Measurements from ENCODE around the gene CRHR1. TPM values are rescaled to one million over a fixed set of nuclear protein-coding genes. Genes with fewer than 3 reads are reported as not detected.

CRHR1 gene
- total and polyA plus RNA-seq, 4 experiments from 2014 or later, result not detected

DNA sequence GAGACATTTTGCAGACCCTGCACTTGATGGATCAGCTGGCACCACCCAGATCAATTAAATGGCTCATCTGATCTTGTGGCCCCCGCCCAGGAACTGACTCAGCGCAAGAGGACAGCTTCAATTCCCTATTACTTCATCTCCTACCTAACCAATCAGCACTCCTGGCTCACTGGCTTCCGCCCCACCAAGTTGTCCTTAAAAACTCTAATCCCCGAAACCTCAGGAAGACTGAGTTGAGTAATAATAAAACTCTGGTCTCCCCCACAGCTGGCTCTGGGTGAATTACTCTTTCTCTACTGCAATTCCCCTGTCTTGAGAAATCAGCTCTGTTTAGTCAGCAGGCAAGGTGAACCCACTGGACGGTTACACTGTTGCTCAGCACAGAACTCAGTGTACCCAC is 84.2 kb downstream of the CRHR1 start:
- Mint-ChIP-seq H3K4me1 (peaks cover 2 to 5% (median 3%) of the 10 kb centered on the region in 4 donors), H3K36me3 (no peaks in the 10 kb centered on the region), H3K4me3 (no peak overlapping the region), H3K9me3 (no peaks in the 10 kb centered on the region), H3K27ac (no peak overlapping the region), H3K27me3 (peaks cover 4 to 25% of the 10 kb centered on the region in 2 donors)
- peaks cover 8% of the 10 kb centered on the region for H3K4me1 ChIP-seq (ENCODE audit: insufficient read depth, low read length)
- H3K9me3 ChIP-seq (ENCODE audit: control insufficient read depth in 1 of 2, low read length in 2 of 2), result no peaks in the 10 kb centered on the region
- CTCF ChIA-PET (ENCODE audit: partially characterized antibody), result no interaction called here
- H3K4me3 ChIP-seq (ENCODE audit: low read length in 2 of 2), result no peak overlapping the region
- no peaks in the 10 kb centered on the region for H3K36me3 ChIP-seq (ENCODE audit: insufficient read depth, low read length)
- no peak overlapping the region for H3K27ac ChIP-seq (ENCODE audit: low read depth, low read length)
- peaks cover 4% of the 10 kb centered on the region for H3K27me3 ChIP-seq (ENCODE audit: insufficient read depth, low read length)
- intact Hi-C loops (cut with micrococcal nuclease), result no loop called here
- no peak for DNase-seq
- POLR2A ChIA-PET (ENCODE audit: partially characterized antibody), result no interaction called here

DNA sequence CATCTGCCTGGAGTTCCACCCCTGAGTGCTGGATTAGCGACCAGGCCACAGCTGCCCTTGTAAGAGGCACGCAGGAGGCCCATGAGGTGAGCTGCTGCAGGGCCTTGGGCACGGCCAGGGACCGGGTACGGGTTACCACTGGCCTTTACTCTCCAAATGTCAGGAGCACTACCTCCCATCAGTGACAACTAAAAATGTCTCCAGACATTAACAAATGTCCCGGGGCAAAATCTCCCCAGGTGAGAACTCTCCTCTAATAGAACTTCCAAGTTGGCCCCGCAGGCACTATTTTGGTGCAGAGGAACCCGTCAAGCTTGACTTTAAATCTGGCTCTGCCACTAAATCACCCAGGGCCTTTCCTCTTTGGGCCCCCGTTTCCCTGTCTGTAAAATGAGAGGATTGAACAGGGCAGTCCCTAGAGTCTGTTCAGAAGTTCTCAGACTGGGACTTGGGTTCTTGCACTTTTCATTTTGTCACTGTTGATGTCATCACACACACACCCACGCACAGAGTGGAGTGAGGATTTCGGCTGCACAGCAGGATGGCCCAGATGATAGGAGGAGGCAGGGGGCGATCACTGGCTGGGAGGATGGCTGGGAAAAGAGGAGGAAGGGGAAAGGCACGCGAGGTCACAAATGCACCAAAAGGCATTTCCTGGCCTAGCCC is 85.7 kb downstream of the CRHR1 start:
- peak overlapping the region in 2 of 7 donors; percentile 33 to 54 for H3K27ac Mint-ChIP-seq

DNA sequence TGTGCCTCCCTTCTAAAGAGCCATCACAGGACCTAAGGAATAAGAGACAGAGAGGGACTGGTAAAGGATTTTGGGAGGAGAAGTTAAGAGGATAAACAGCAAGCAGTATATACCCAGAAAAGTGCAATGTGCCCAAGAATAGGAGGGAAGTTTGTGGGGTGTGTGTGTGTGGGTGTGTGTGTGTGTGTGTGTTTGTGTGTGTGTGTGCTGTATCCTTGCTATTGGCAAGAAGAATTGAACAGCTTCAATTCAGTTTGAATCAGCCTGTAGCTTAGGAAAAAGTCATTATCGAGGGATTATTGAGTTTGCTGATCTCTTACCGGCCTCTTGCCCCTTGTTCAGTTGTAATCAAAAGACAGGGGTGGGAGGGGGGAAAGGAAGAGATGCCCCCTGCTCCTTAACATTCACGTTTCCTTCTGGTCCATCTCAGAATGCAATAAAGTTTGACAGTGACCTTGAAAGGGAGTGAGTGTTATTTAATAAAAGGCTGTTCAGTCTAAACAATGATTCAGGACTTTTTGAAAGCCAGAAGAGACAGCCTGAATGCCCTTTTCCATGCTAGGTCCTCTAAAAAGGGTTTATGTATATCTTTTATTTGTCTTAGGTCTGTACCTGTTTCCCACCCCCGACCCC is 86.3 kb downstream of the CRHR1 start:
- intact Hi-C loops (cut with micrococcal nuclease), result no loop called here
- DNase-seq, result no peak
- Histone ChIP-seq H3K4me3 (ENCODE audit: low read length in 2 of 2) (no peak overlapping the region), H3K27ac (ENCODE audit: low read depth, low read length) (no peak overlapping the region), H3K9me3 (ENCODE audit: control insufficient read depth in 1 of 2, low read length in 2 of 2) (no peaks in the 10 kb centered on the region), H3K4me1 (ENCODE audit: insufficient read depth, low read length) (peaks cover 16% of the 10 kb centered on the region), H3K36me3 (ENCODE audit: insufficient read depth, low read length) (no peaks in the 10 kb centered on the region), H3K27me3 (ENCODE audit: insufficient read depth, low read length) (no peaks in the 10 kb centered on the region)
- POLR2A ChIA-PET (ENCODE audit: partially characterized antibody), result no interaction called here
- H3K9me3 Mint-ChIP-seq, result no peaks in the 10 kb centered on the region
- no peak overlapping the region for H3K4me3 Mint-ChIP-seq
- peak overlapping the region in 2 of 7 donors; percentile 54 to 63 for H3K27ac Mint-ChIP-seq
- H3K27me3 Mint-ChIP-seq, result peaks cover 3 to 10% of the 10 kb centered on the region in 2 donors
- no peaks in the 10 kb centered on the region for H3K36me3 Mint-ChIP-seq
- CTCF ChIA-PET (ENCODE audit: partially characterized antibody), result interaction anchor here (0.8 to 1.5 kb wide), 2 partner anchors 19 to 20 kb away, joined by 3 to 4 read pairs; no protein-coding TSS in a partner anchor
- H3K4me1 Mint-ChIP-seq, result peaks cover 8 to 12% (median 9%) of the 10 kb centered on the region in 4 donors

More for the DNA sequence above, 85.7 kb downstream of the CRHR1 start:
- ChIA-PET CTCF (ENCODE audit: partially characterized antibody) (no interaction called here), POLR2A (ENCODE audit: partially characterized antibody) (no interaction called here)
- no peaks in the 10 kb centered on the region for H3K9me3 Mint-ChIP-seq
- no peaks in the 10 kb centered on the region for H3K36me3 Mint-ChIP-seq
- Histone ChIP-seq H3K27me3 (ENCODE audit: insufficient read depth, low read length) (peaks cover 3% of the 10 kb centered on the region), H3K9me3 (ENCODE audit: control insufficient read depth in 1 of 2, low read length in 2 of 2) (no peaks in the 10 kb centered on the region), H3K4me3 (ENCODE audit: low read length in 2 of 2) (no peak overlapping the region), H3K36me3 (ENCODE audit: insufficient read depth, low read length) (no peaks in the 10 kb centered on the region), H3K4me1 (ENCODE audit: insufficient read depth, low read length) (peaks cover 16% of the 10 kb centered on the region), H3K27ac (ENCODE audit: low read depth, low read length) (no peak overlapping the region)
- no peak overlapping the region for H3K4me3 Mint-ChIP-seq
- intact Hi-C loops (cut with micrococcal nuclease), result no loop called here
- H3K4me1 Mint-ChIP-seq, result peaks cover 8 to 10% (median 9%) of the 10 kb centered on the region in 4 donors
- peaks cover 4 to 16% of the 10 kb centered on the region in 2 donors for H3K27me3 Mint-ChIP-seq
- DNase-seq, result no peak

DNA sequence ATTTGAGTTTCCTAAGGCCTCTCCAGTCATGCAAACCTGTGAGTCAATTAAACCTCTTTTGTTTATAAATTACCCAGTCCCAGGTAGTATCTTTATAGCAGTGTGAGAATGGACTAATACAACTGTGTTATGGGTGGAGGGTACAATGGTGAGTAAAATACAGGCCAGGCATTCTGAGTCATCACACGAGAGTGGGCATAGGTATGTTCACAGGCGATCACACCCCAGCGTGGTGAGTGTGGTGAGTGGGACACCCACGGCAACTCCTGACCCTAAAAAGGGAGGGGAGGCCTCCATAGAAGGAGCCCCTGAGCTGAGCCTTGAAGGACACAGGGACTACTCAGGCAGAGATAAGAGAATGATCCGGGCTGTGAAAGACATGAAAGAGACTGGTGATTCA is 87.6 kb downstream of the CRHR1 start:
- DNase-seq, result no peak
- H3K4me1 Mint-ChIP-seq, result peaks cover 8 to 12% (median 9%) of the 10 kb centered on the region in 4 donors
- H3K27me3 Mint-ChIP-seq, result peaks cover 0 to 5% of the 10 kb centered on the region in 2 donors
- Histone ChIP-seq H3K4me3 (ENCODE audit: low read length in 2 of 2) (no peak overlapping the region), H3K36me3 (ENCODE audit: insufficient read depth, low read length) (no peaks in the 10 kb centered on the region), H3K9me3 (ENCODE audit: control insufficient read depth in 1 of 2, low read length in 2 of 2) (no peaks in the 10 kb centered on the region), H3K4me1 (ENCODE audit: insufficient read depth, low read length) (peaks cover 16% of the 10 kb centered on the region), H3K27me3 (ENCODE audit: insufficient read depth, low read length) (no peaks in the 10 kb centered on the region), H3K27ac (ENCODE audit: low read depth, low read length) (no peak overlapping the region)
- no peaks in the 10 kb centered on the region for H3K36me3 Mint-ChIP-seq
- ChIA-PET POLR2A (ENCODE audit: partially characterized antibody) (no interaction called here), CTCF (ENCODE audit: partially characterized antibody) (interaction anchor here (0.8 to 1.5 kb wide), 4 partner anchors 20 to 22 kb away, joined by 3 to 4 read pairs (median 4); no protein-coding TSS in a partner anchor)
- H3K9me3 Mint-ChIP-seq, result no peaks in the 10 kb centered on the region
- intact Hi-C loops (cut with micrococcal nuclease), result no loop called here
- no peak overlapping the region for H3K4me3 Mint-ChIP-seq
- no peak overlapping the region for H3K27ac Mint-ChIP-seq

DNA sequence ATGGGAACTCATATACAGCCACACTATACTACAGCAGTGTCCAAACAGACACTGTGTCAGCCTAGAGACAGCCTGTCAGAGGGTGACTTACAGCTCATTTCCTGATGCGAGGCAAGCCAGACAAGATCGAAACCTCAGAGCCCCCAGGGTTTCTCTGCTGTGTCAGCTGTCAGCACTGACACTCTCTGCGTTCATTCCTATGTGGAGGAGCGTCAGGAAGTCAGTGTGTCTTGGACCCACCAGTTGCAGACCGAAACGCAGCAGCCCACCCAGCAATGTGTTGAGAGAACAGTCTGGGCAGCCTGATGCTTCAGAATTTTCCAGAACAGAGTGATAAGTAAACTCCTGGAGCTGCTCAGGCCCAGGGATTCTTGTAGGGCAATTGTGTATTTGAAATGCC is 89.6 kb downstream of the CRHR1 start:
- Mint-ChIP-seq H3K36me3 (no peaks in the 10 kb centered on the region), H3K9me3 (peaks cover 0 to 5% (median 0%) of the 10 kb centered on the region in 8 donors), H3K27me3 (peaks cover 0 to 3% of the 10 kb centered on the region in 2 donors), H3K27ac (peak overlapping the region; percentile 79 to 94 (median 91)), H3K4me3 (peak overlapping the region in 7 of 8 donors; percentile 75 to 84 (median 81)), H3K4me1 (peaks cover 8 to 12% (median 9%) of the 10 kb centered on the region in 4 donors)
- Histone ChIP-seq H3K4me1 (ENCODE audit: insufficient read depth, low read length) (peaks cover 16% of the 10 kb centered on the region), H3K4me3 (ENCODE audit: low read length in 2 of 2) (peak overlapping the region in 1 of 2 donors; percentile 2), H3K27me3 (ENCODE audit: insufficient read depth, low read length) (no peaks in the 10 kb centered on the region), H3K9me3 (ENCODE audit: control insufficient read depth in 1 of 2, low read length in 2 of 2) (no peaks in the 10 kb centered on the region), H3K27ac (ENCODE audit: low read depth, low read length) (no peak overlapping the region), H3K36me3 (ENCODE audit: insufficient read depth, low read length) (no peaks in the 10 kb centered on the region)
- ChIA-PET POLR2A (ENCODE audit: partially characterized antibody) (no interaction called here), CTCF (ENCODE audit: partially characterized antibody) (interaction anchor here (1.0 to 1.6 kb wide), 2 partner anchors 21 to 75 kb away, joined by 3 to 8 read pairs; no protein-coding TSS in a partner anchor)
- DNase-seq, result peak in 2 of 5 donors; percentile 38 to 42
- intact Hi-C loops (cut with micrococcal nuclease), result no loop called here

DNA sequence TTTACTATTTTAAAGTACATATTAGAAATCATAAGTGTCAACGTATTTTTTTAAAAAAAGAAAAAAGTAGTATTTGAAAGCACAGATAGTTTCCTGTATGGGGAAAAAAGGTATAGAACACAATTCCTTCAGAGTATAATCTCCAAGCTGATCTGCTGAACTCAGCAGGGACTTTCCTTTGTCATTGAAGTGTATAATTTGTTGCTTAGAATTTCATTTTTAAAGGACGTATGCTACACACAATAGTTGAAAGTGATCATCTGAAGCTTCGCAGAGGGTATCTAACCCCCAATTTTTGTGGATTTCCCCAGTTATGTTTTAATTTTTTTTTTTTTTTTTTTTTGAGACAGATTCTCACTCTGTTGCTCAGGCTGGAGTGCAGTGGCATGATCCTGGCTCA is 90.0 kb downstream of the CRHR1 start:
- Histone ChIP-seq H3K4me1 (ENCODE audit: insufficient read depth, low read length) (peaks cover 16% of the 10 kb centered on the region), H3K27me3 (ENCODE audit: insufficient read depth, low read length) (no peaks in the 10 kb centered on the region), H3K36me3 (ENCODE audit: insufficient read depth, low read length) (no peaks in the 10 kb centered on the region), H3K27ac (ENCODE audit: low read depth, low read length) (no peak overlapping the region), H3K4me3 (ENCODE audit: low read length in 2 of 2) (no peak overlapping the region), H3K9me3 (ENCODE audit: control insufficient read depth in 1 of 2, low read length in 2 of 2) (no peaks in the 10 kb centered on the region)
- Mint-ChIP-seq H3K4me3 (peak overlapping the region in 4 of 8 donors; percentile 78 to 84 (median 82)), H3K9me3 (peaks cover 0 to 5% (median 0%) of the 10 kb centered on the region in 8 donors), H3K27ac (peak overlapping the region in 4 of 7 donors; percentile 79 to 94 (median 93)), H3K27me3 (peaks cover 0 to 3% of the 10 kb centered on the region in 2 donors), H3K36me3 (no peaks in the 10 kb centered on the region), H3K4me1 (peaks cover 8 to 12% (median 9%) of the 10 kb centered on the region in 4 donors)
- intact Hi-C loops (cut with micrococcal nuclease), result no loop called here
- CTCF ChIA-PET (ENCODE audit: partially characterized antibody), result interaction anchor here (0.7 to 1.6 kb wide), 3 partner anchors 22 to 75 kb away, joined by 3 to 8 read pairs (median 3); no protein-coding TSS in a partner anchor
- peak in 1 of 5 donors; percentile 56 for DNase-seq
- POLR2A ChIA-PET (ENCODE audit: partially characterized antibody), result no interaction called here

DNA sequence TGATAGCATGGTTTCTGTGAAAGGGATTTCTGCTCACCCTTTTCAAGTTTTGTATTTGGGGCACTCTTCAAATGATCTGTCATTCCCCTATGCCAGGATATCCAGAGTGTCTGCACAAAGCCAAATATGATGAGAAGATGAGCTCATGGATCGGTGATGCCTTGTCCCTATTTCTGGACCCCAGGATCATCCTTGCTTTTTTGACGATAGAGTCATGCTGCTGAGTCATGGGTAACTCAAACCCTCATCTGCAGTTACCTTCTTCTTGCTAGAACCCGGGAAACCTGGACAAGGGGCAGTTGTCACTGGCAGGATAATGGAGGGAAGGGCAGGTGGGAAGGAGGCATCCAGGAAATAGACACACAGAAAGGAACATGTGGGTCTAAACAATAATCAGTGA is 92.4 kb downstream of the CRHR1 start:
- H3K4me3 Mint-ChIP-seq, result no peak overlapping the region
- H3K27me3 Mint-ChIP-seq, result peaks cover under 1 to 3% of the 10 kb centered on the region in 2 donors
- Histone ChIP-seq H3K36me3 (ENCODE audit: insufficient read depth, low read length) (no peaks in the 10 kb centered on the region), H3K4me3 (ENCODE audit: low read length in 2 of 2) (no peak overlapping the region), H3K4me1 (ENCODE audit: insufficient read depth, low read length) (peaks cover 16% of the 10 kb centered on the region), H3K27ac (ENCODE audit: low read depth, low read length) (no peak overlapping the region), H3K27me3 (ENCODE audit: insufficient read depth, low read length) (no peaks in the 10 kb centered on the region), H3K9me3 (ENCODE audit: control insufficient read depth in 1 of 2, low read length in 2 of 2) (no peaks in the 10 kb centered on the region)
- CTCF ChIA-PET (ENCODE audit: partially characterized antibody), result no interaction called here
- H3K9me3 Mint-ChIP-seq, result peaks cover 0 to 6% (median 0%) of the 10 kb centered on the region in 8 donors
- DNase-seq, result no peak
- H3K27ac Mint-ChIP-seq, result no peak overlapping the region
- no peaks in the 10 kb centered on the region for H3K36me3 Mint-ChIP-seq
- peaks cover 8 to 12% (median 9%) of the 10 kb centered on the region in 4 donors for H3K4me1 Mint-ChIP-seq
- POLR2A ChIA-PET (ENCODE audit: partially characterized antibody), result no interaction called here
- intact Hi-C loops (cut with micrococcal nuclease), result no loop called here

Data from CD4-positive, alpha-beta memory T cell (primary cell).